T-helper 2 cell treated with Interferon-gamma antibody and Interleukin-4, amounts not matched to agents 5 μg/mL and 100 μg/mL, for 36 hours (primary cell): Measurements from ENCODE around the gene OASL.

Experiments used
- DNase-seq: peaks from one replicate; pipeline ENCODE4 v3.0.0; 2021; ENCODE audit warnings: low spot score
- H3K27ac Mint-ChIP-seq: one replicate; pipeline ENCODE4 v1.8.0; 2021; ENCODE audit warnings: mild to moderate bottlenecking, mixed read lengths
- H3K27me3 Mint-ChIP-seq: one replicate; pipeline ENCODE4 v1.8.0; 2021; ENCODE audit warnings: low read depth, mixed read lengths
- H3K36me3 Mint-ChIP-seq: one replicate; pipeline ENCODE4 v1.8.0; 2021; ENCODE audit warnings: low read depth, mixed read lengths
- H3K4me1 Mint-ChIP-seq: one replicate; pipeline ENCODE4 v1.8.0; 2021; ENCODE audit warnings: low read depth, mixed read lengths
- H3K4me3 Mint-ChIP-seq: one replicate; pipeline ENCODE4 v1.8.0; 2022; ENCODE audit warnings: mild to moderate bottlenecking, moderate library complexity, mixed read lengths
- H3K9me3 Mint-ChIP-seq: one replicate; pipeline ENCODE4 v1.8.0; 2021; ENCODE audit warnings: mixed read lengths

Gene OASL

GRCh38 chr12:120996133-120996746, 42.8 kb downstream of the OASL start:
- Mint-ChIP-seq H3K27me3 (peaks cover 14% of the 10 kb centered on the region), H3K36me3 (no peaks in the 10 kb centered on the region), H3K9me3 (no peaks in the 10 kb centered on the region), H3K4me1 (no peaks in the 10 kb centered on the region), H3K4me3 (no peak overlapping the region), H3K27ac (no peak overlapping the region)
- no peak for DNase-seq

- Mint-ChIP-seq H3K36me3 (no peaks in the 10 kb centered on the region), H3K4me1 (no peaks in the 10 kb centered on the region), H3K4me3 (no peak overlapping the region), H3K27ac (no peak overlapping the region), H3K27me3 (peaks cover 16% of the 10 kb centered on the region), H3K9me3 (no peaks in the 10 kb centered on the region)
- no peak for DNase-seq
Measured at GRCh38 chr12:120994589-120995337, 44.3 kb downstream of the OASL start.

GRCh38 chr12:120994059-120994458, 45.0 kb downstream of the OASL start:
- Mint-ChIP-seq H3K36me3 (no peaks in the 10 kb centered on the region), H3K4me3 (no peak overlapping the region), H3K27ac (no peak overlapping the region), H3K4me1 (no peaks in the 10 kb centered on the region), H3K27me3 (peaks cover 16% of the 10 kb centered on the region), H3K9me3 (no peaks in the 10 kb centered on the region)
- DNase-seq = no peak

GRCh38 chr12:120993496-120993895, 45.5 kb downstream of the OASL start:
- no peak for DNase-seq
- no peak overlapping the region for H3K4me3 Mint-ChIP-seq
- H3K27ac Mint-ChIP-seq = no peak overlapping the region
- H3K4me1 Mint-ChIP-seq = no peaks in the 10 kb centered on the region
- peaks cover 16% of the 10 kb centered on the region for H3K27me3 Mint-ChIP-seq
- H3K36me3 Mint-ChIP-seq = no peaks in the 10 kb centered on the region
- H3K9me3 Mint-ChIP-seq = no peaks in the 10 kb centered on the region

GRCh38 chr12:120992989-120993388, 46.1 kb downstream of the OASL start:
- Mint-ChIP-seq H3K27ac (no peak overlapping the region), H3K9me3 (no peaks in the 10 kb centered on the region), H3K27me3 (peaks cover 16% of the 10 kb centered on the region), H3K36me3 (no peaks in the 10 kb centered on the region), H3K4me3 (no peak overlapping the region), H3K4me1 (no peaks in the 10 kb centered on the region)
- DNase-seq = no peak

- Mint-ChIP-seq H3K27ac (no peak overlapping the region), H3K9me3 (no peaks in the 10 kb centered on the region), H3K36me3 (no peaks in the 10 kb centered on the region), H3K27me3 (peaks cover 16% of the 10 kb centered on the region), H3K4me3 (no peak overlapping the region), H3K4me1 (no peaks in the 10 kb centered on the region)
- no peak for DNase-seq
Measured at GRCh38 chr12:120991965-120992364, 47.1 kb downstream of the OASL start.

GRCh38 chr12:120990487-120991055, 48.5 kb downstream of the OASL start:
- Mint-ChIP-seq H3K4me3 (no peak overlapping the region), H3K4me1 (no peaks in the 10 kb centered on the region), H3K27me3 (peaks cover 16% of the 10 kb centered on the region), H3K9me3 (no peaks in the 10 kb centered on the region), H3K27ac (no peak overlapping the region), H3K36me3 (no peaks in the 10 kb centered on the region)
- DNase-seq = no peak

GRCh38 chr12:120989687-120990086, 49.4 kb downstream of the OASL start:
- Mint-ChIP-seq H3K4me3 (no peak overlapping the region), H3K27ac (no peak overlapping the region), H3K9me3 (no peaks in the 10 kb centered on the region), H3K36me3 (no peaks in the 10 kb centered on the region), H3K4me1 (no peaks in the 10 kb centered on the region), H3K27me3 (peaks cover 10% of the 10 kb centered on the region)
- no peak for DNase-seq

GRCh38 chr12:120988658-120989057, 50.4 kb downstream of the OASL start:
- H3K4me3 Mint-ChIP-seq = no peak overlapping the region
- no peak overlapping the region for H3K27ac Mint-ChIP-seq
- no peaks in the 10 kb centered on the region for H3K9me3 Mint-ChIP-seq
- H3K36me3 Mint-ChIP-seq = no peaks in the 10 kb centered on the region
- H3K27me3 Mint-ChIP-seq = peaks cover 13% of the 10 kb centered on the region
- no peak for DNase-seq
- no peaks in the 10 kb centered on the region for H3K4me1 Mint-ChIP-seq

- Mint-ChIP-seq H3K36me3 (no peaks in the 10 kb centered on the region), H3K9me3 (no peaks in the 10 kb centered on the region), H3K4me1 (no peaks in the 10 kb centered on the region), H3K27ac (no peak overlapping the region), H3K4me3 (no peak overlapping the region), H3K27me3 (peaks cover 13% of the 10 kb centered on the region)
- no peak for DNase-seq
Measured at GRCh38 chr12:120988234-120988633, 50.8 kb downstream of the OASL start.

- Mint-ChIP-seq H3K27me3 (peaks cover 3% of the 10 kb centered on the region), H3K36me3 (no peaks in the 10 kb centered on the region), H3K4me3 (no peak overlapping the region), H3K4me1 (no peaks in the 10 kb centered on the region), H3K27ac (no peak overlapping the region), H3K9me3 (no peaks in the 10 kb centered on the region)
- DNase-seq = no peak
Measured at GRCh38 chr12:120984351-120984898, 54.6 kb downstream of the OASL start.

GRCh38 chr12:120983759-120984158, 55.3 kb downstream of the OASL start:
- Mint-ChIP-seq H3K36me3 (no peaks in the 10 kb centered on the region), H3K27ac (no peak overlapping the region), H3K4me1 (no peaks in the 10 kb centered on the region), H3K9me3 (no peaks in the 10 kb centered on the region), H3K27me3 (peaks cover 3% of the 10 kb centered on the region), H3K4me3 (no peak overlapping the region)
- DNase-seq = no peak

- Mint-ChIP-seq H3K4me1 (no peaks in the 10 kb centered on the region), H3K27me3 (peaks cover 3% of the 10 kb centered on the region), H3K4me3 (no peak overlapping the region), H3K27ac (no peak overlapping the region), H3K9me3 (no peaks in the 10 kb centered on the region), H3K36me3 (no peaks in the 10 kb centered on the region)
- no peak for DNase-seq
Measured at GRCh38 chr12:120982659-120983058, 56.4 kb downstream of the OASL start.

- DNase-seq = no peak
- Mint-ChIP-seq H3K4me3 (no peak overlapping the region), H3K9me3 (no peaks in the 10 kb centered on the region), H3K4me1 (no peaks in the 10 kb centered on the region), H3K27me3 (peaks cover 3% of the 10 kb centered on the region), H3K27ac (no peak overlapping the region), H3K36me3 (no peaks in the 10 kb centered on the region)
Measured at GRCh38 chr12:120981407-120981941, 57.6 kb downstream of the OASL start.
